22Rv1 (cell line): ENCODE data around the gene ENAH.

Experiments used
- ZFX ChIP-seq: fragments of 450-650 bp; IDR thresholded peaks from 2 replicates; pipeline ENCODE4 v1.6.1; 2017; ENCODE audit warnings: antibody characterized with exemption, borderline replicate concordance
- TF ChIP-seq, protein P1 (sequence below): fragments of 450-650 bp; IDR thresholded peaks from 2 replicates; pipeline ENCODE4 v1.5.1; 2017; ENCODE audit warnings: mild to moderate bottlenecking

DNA sequence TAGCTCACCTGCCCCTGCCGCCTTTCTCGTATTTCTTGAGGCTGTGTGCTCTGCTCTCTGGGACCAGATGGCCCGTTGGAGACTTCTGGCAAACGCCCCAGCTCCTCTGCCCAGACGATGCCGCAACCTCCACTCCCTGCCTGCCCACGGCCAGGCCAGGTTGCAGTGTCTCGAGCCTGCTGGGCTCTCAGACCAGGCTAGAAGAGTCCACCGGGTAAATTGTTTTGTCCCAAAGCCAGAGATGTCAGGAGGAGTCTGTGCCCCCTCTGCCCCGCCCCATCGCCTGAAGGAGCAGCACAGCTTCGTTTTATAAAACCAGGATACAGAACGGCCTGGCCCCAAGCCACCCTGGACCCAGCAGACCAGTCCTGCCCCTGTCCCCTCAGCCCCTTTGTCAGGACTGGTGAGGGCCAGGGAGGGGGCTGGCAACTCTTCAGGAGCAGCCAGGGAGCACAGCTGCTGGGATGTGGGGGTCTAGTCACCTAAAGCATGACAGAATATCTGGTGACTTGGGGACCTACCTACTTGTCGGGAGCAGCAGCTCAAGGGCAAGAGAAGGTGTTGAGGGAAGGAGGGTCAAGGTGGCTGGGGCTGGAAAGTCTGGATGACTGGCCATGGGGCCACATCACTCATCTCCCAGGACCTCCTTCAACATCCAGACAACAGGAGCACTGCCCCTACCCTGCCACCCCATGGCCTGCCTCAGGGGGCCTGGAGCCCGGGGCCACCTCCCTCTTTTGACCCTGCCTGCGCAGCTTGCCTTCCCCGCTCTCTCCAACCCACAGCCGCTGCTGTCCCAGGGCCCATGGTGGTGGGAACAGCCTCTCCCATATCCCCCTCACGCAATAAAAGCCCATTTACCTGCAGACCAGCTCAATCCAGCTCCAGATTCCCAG lies 191.1 kb downstream of the ENAH start:
- TF ChIP-seq, protein P1, sequence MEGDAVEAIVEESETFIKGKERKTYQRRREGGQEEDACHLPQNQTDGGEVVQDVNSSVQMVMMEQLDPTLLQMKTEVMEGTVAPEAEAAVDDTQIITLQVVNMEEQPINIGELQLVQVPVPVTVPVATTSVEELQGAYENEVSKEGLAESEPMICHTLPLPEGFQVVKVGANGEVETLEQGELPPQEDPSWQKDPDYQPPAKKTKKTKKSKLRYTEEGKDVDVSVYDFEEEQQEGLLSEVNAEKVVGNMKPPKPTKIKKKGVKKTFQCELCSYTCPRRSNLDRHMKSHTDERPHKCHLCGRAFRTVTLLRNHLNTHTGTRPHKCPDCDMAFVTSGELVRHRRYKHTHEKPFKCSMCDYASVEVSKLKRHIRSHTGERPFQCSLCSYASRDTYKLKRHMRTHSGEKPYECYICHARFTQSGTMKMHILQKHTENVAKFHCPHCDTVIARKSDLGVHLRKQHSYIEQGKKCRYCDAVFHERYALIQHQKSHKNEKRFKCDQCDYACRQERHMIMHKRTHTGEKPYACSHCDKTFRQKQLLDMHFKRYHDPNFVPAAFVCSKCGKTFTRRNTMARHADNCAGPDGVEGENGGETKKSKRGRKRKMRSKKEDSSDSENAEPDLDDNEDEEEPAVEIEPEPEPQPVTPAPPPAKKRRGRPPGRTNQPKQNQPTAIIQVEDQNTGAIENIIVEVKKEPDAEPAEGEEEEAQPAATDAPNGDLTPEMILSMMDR, result no peak
- TF ChIP-seq ZFX, result no peak
